ENCODE measurements around the gene NOB1. TPM values are rescaled to one million over a fixed set of nuclear protein-coding genes. Genes with fewer than 3 reads are reported as not detected.

NOB1 gene
- polyA plus RNA-seq, 10 donors, result 31.7 to 54.7 (median 44.8) TPM

DNA sequence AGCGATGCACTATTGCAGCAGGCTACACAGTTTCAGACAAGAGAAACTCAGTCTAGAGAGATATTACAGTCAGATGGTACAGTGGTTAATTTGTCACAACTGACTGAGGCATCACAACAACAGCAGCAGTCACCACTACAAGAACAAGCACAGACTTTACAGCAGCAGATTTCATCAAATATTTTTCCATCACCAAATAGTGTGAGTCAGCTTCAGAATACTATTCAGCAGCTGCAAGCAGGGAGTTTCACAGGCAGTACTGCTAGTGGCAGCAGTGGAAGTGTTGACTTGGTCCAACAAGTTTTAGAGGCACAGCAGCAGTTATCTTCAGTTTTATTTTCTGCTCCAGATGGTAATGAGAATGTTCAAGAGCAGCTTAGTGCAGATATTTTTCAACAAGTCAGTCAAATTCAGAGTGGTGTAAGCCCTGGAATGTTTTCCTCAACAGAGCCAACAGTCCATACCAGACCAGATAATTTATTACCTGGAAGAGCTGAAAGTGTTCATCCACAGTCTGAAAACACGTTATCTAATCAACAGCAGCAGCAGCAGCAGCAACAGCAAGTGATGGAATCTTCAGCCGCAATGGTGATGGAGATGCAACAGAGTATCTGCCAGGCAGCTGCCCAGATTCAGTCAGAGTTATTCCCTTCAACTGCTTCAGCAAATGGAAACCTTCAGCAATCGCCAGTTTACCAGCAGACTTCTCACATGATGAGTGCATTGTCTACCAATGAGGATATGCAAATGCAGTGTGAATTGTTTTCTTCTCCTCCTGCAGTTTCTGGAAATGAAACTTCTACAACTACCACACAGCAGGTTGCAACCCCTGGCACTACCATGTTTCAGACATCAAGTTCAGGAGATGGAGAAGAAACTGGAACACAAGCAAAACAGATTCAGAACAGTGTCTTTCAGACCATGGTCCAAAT, 62.5 kb downstream of the NOB1 start:
- DNase-seq, result no peak

Other genes starting within 250 kb of the NOB1 start
- gene NFAT5, start 189.0 kb downstream of the NOB1 start, polyA plus RNA-seq (ENCODE audit: insufficient read length in 10 of 10), result 10 to 100 TPM; 10.3 to 22.7 (median 15.5) TPM
- gene NQO1, start 28.4 kb downstream of the NOB1 start, polyA plus RNA-seq (ENCODE audit: insufficient read length in 10 of 10), result 10 to 100 TPM in 1 of 10 donors, 1 to 10 TPM in 9; 6.5 to 10.4 (median 7.1) TPM
- gene WWP2, start 7.4 kb upstream of the NOB1 start, polyA plus RNA-seq (ENCODE audit: insufficient read length in 10 of 10), result 10 to 100 TPM; 12.5 to 17.3 (median 15.3) TPM
- 1 to 10 TPM in 2 of 10 donors, under 1 TPM in 8; 0.26 to 1.3 (median 0.71) TPM for gene CLEC18A, start 196.4 kb upstream of the NOB1 start, polyA plus RNA-seq (ENCODE audit: insufficient read length in 10 of 10)

All from muscle of back (tissue), 11 donors.